GM23248 (cell line): ENCODE data around the gene NPTN. TPM values are rescaled to one million over a fixed set of nuclear protein-coding genes. Genes with fewer than 3 reads are reported as not detected.
A peak's percentile ranks its signal among the peaks of the same experiment; 100 is the strongest.

ENCODE experiments used
- DNase-seq: peaks from one replicate; pipeline ENCODE4 v3.0.0-alpha.2; 2015
- H2AFZ ChIP-seq: fragments of 200-600 bp; sonication (generic); 2 replicates; pipeline ENCODE4 v1.6.1; 2016; ENCODE audit warnings: antibody characterized with exemption
- H3F3A ChIP-seq: fragments of 200-600 bp; sonication (generic); 2 replicates; pipeline ENCODE4 v1.6.1; 2016; ENCODE audit warnings: mild to moderate bottlenecking, antibody characterized with exemption, mixed run types; ENCODE audit not compliant: insufficient read depth
- H3K27ac ChIP-seq: fragments of 200-600 bp; sonication (generic); 2 replicates; pipeline ENCODE4 v1.5.1; 2016; ENCODE audit warnings: mild to moderate bottlenecking
- H3K27me3 ChIP-seq: fragments of 200-600 bp; sonication (generic); replicated peaks from 2 replicates; pipeline ENCODE4 v1.6.1; 2016; ENCODE audit warnings: mild to moderate bottlenecking; ENCODE audit not compliant: insufficient read depth
- H3K36me3 ChIP-seq: fragments of 200-600 bp; sonication (generic); 2 replicates; pipeline ENCODE4 v1.6.1; 2016; ENCODE audit warnings: low read depth, mild to moderate bottlenecking
- H3K4me1 ChIP-seq: fragments of 200-600 bp; sonication (generic); 2 replicates; pipeline ENCODE4 v1.6.1; 2016; ENCODE audit warnings: mild to moderate bottlenecking; ENCODE audit not compliant: insufficient read depth
- H3K4me2 ChIP-seq: fragments of 200-600 bp; sonication (generic); one replicate; pipeline ENCODE4 v1.6.1; 2016; ENCODE audit warnings: mild to moderate bottlenecking; ENCODE audit not compliant: unreplicated experiment
- H3K4me3 ChIP-seq: fragments of 200-600 bp; sonication (generic); 2 replicates; pipeline ENCODE4 v1.5.1; 2016; ENCODE audit warnings: mild to moderate bottlenecking
- H3K79me2 ChIP-seq: fragments of 200-600 bp; sonication (generic); 2 replicates; pipeline ENCODE4 v1.6.1; 2016; ENCODE audit warnings: mild to moderate bottlenecking; ENCODE audit not compliant: insufficient read depth
- H3K9ac ChIP-seq: fragments of 200-600 bp; sonication (generic); 2 replicates; pipeline ENCODE4 v1.6.1; 2016; ENCODE audit warnings: mild to moderate bottlenecking
- H3K9me2 ChIP-seq: fragments of 200-600 bp; sonication (generic); 2 replicates; pipeline ENCODE4 v1.6.1; 2016; ENCODE audit warnings: mixed run types, mild to moderate bottlenecking, moderate library complexity; ENCODE audit not compliant: insufficient read depth
- H3K9me3 ChIP-seq: fragments of 200-600 bp; sonication (generic); one replicate; pipeline ENCODE4 v1.6.1; 2017; ENCODE audit warnings: low read depth
- H4K20me1 ChIP-seq: fragments of 200-600 bp; sonication (generic); 2 replicates; pipeline ENCODE4 v1.6.0; 2016; ENCODE audit not compliant: insufficient read depth
- EZH2 ChIP-seq: fragments of 200-600 bp; sonication (generic); IDR thresholded peaks from 2 replicates; pipeline ENCODE4 v1.6.1; 2018; ENCODE audit warnings: antibody characterized with exemption, mild to moderate bottlenecking; ENCODE audit not compliant: insufficient read depth, poor library complexity, severe bottlenecking
- EZH2phosphoT487 ChIP-seq: fragments of 200-600 bp; sonication (generic); IDR thresholded peaks from 2 replicates; pipeline ENCODE4 v1.6.1; 2018; ENCODE audit warnings: antibody characterized with exemption, moderate library complexity, mild to moderate bottlenecking, low read depth; ENCODE audit not compliant: insufficient read depth
- WGBS, 2 experiments: methylation state at CpG; one replicate each; pipeline ENCODE4 v1.1.6; 2015 to 2017; ENCODE audit warnings: low lambda C conversion rate in 2 of 2, low coverage in 1 of 2; ENCODE audit errors: missing lambda C conversion rate in 2 of 2; 5-methylcytosine and 5-hydroxymethylcytosine counted together
- in situ Hi-C: fragments of 300-500 bp; cut with MboI; formaldehyde crosslinking; loops from 2 replicates; pipeline ENCODE4 v1.15.0; 2020
- polyA plus RNA-seq: library from polyadenylated mRNA; unstranded; fragments of >200 nt; fragmentation: Nextera tagmentation; extraction: Ambion mirVana; gene quantifications from 2 replicates; pipeline ENCODE4 v1.2.1, GENCODE V29; 2016
- total RNA-seq: library from RNA; depleted of rRNA; stranded (reverse); fragments of >200 nt; shearing (Covaris generic); gene quantifications from 2 replicates; pipeline ENCODE4 v1.2.3, GENCODE V29; 2014

NPTN gene
- total and polyA plus RNA-seq, 2 experiments from 2014 or later, result 128 to 183 TPM

DNA sequence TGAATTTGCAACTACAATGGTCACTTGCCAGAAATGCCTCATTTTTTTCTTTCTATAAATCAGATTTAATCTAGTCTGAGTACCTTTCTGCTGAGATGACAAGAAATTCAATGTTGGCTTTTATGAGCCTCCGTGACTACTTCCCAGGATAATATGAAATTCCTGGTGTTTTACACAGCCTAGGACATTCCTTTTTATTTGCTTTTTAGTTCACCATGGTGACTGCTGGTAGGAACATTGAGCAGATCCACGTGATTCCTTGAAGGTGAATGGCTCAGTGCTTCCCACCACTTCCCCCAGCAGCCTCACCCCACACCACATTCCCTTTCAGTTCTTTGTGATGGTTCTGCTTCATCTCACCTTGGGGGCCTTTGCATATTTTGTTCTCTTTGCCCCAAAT is 4.3 kb upstream of the NPTN start:
- TF ChIP-seq EZH2 (no peak), EZH2phosphoT487 (no peak)
- H3K4me1 ChIP-seq, result peaks cover 17% of the 10 kb centered on the region
- no peak overlapping the region for H3K27ac ChIP-seq
- no peak overlapping the region for H3K4me3 ChIP-seq
- H3K79me2 ChIP-seq, result peaks cover 3% of the 10 kb centered on the region
- H4K20me1 ChIP-seq, result no peaks in the 10 kb centered on the region
- H3K9me2 ChIP-seq, result no peaks in the 10 kb centered on the region
- WGBS, 2 experiments, result 72 to 76% methylated on average over 2 of the region's 2 CpGs
- no peak overlapping the region for H3K4me2 ChIP-seq
- no peak overlapping the region for H3K9ac ChIP-seq
- H2AFZ ChIP-seq, result no peak overlapping the region
- no peaks in the 10 kb centered on the region for H3K9me3 ChIP-seq
- DNase-seq, result peak; percentile 37
- H3F3A ChIP-seq, result peaks cover 21% of the 10 kb centered on the region
- in situ Hi-C loops, result no loop called here
- no peaks in the 10 kb centered on the region for H3K36me3 ChIP-seq
- H3K27me3 ChIP-seq, result 0 out of 2 replicates have a peak, but pooled peaks cover 6% of the 10 kb centered on the region

DNA sequence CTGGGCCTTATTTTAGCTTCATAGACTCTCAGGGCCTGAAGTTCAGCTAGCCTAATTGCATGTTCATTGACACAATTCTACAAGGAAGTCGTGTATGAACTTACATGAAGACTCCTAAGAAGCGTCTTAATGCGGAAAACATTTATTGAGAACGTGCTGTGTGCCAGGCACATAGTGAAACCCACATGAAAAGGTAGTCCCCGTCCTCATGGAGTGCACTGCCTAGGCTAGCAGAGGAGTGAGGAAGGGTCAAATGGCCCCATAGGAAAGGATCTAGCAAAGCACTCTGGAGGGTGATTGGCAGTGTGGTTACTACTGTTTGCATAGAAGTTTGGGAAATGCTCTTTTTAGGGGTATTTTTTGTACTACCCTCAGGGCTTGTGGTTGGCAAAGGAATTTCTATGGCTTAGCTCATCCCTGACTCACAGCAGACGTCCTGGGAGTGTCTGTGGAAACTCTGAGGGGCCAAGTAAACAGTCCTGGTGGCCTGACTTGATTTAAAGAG is 854 bp upstream of the NPTN start:
- Histone ChIP-seq H3K9me2 (no peaks in the 10 kb centered on the region), H3K4me3 (peak overlapping the region; percentile 72), H3K9ac (peak overlapping the region; percentile 93), H2AFZ (peak overlapping the region; percentile 61), H3K36me3 (no peaks in the 10 kb centered on the region), H3K27ac (peak overlapping the region; percentile 99), H3K27me3 (no peaks in the 10 kb centered on the region), H4K20me1 (peaks cover 19% of the 10 kb centered on the region; the same call in 1 of the 2 replicates), H3K4me2 (peak overlapping the region; percentile 98), H3F3A (peaks cover 46% of the 10 kb centered on the region), H3K4me1 (peaks cover 43% of the 10 kb centered on the region), H3K9me3 (no peaks in the 10 kb centered on the region), H3K79me2 (peaks cover 38% of the 10 kb centered on the region)
- peak; percentile 97 for DNase-seq
- 0 to 1% methylated on average over 6 of the region's 6 CpGs for WGBS, 2 experiments
- TF ChIP-seq EZH2phosphoT487, result no peak
- TF ChIP-seq EZH2, result no peak
- in situ Hi-C loops, result no loop called here

DNA sequence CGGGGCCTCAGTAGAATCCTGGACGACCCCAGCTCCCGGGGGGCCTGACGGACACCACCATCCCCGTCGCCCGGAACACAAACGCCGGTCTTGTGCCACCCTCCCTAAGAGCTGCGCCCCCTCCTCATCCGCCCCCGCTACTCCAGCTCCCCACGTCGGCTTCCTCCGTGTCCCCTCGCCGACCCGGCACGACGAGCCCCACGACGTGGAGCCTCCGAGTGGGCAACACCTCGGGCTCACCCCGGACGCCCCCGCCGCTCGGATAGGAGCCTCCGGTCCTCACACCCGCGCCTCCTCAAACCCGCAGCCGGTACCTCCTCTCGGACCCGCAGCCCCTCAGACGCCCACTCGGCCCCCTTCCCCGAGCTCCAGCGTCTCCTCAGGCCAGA is 525 bp downstream of the NPTN start:
- H3K27me3 ChIP-seq, result no peaks in the 10 kb centered on the region
- no peaks in the 10 kb centered on the region for H3K9me3 ChIP-seq
- no peaks in the 10 kb centered on the region for H3K36me3 ChIP-seq
- peaks cover 57% of the 10 kb centered on the region for H3K4me1 ChIP-seq
- H3K4me3 ChIP-seq, result peak overlapping the region; percentile 82
- H2AFZ ChIP-seq, result peak overlapping the region; percentile 50; the same call in 1 of the 2 replicates
- no peak for DNase-seq
- no peaks in the 10 kb centered on the region for H3K9me2 ChIP-seq
- H3K4me2 ChIP-seq, result peak overlapping the region; percentile 90
- peaks cover 48% of the 10 kb centered on the region for H3F3A ChIP-seq
- in situ Hi-C loops, result no loop called here
- no peak for TF ChIP-seq EZH2
- no peak for TF ChIP-seq EZH2phosphoT487
- peaks cover 23% of the 10 kb centered on the region; the same call in 1 of the 2 replicates for H4K20me1 ChIP-seq
- peak overlapping the region; percentile 92 for H3K9ac ChIP-seq
- WGBS, 2 experiments, result 0 to 1% methylated on average over 6 to 39 of the region's 40 CpGs
- H3K79me2 ChIP-seq, result peaks cover 52% of the 10 kb centered on the region
- H3K27ac ChIP-seq, result peak overlapping the region; percentile 66

DNA sequence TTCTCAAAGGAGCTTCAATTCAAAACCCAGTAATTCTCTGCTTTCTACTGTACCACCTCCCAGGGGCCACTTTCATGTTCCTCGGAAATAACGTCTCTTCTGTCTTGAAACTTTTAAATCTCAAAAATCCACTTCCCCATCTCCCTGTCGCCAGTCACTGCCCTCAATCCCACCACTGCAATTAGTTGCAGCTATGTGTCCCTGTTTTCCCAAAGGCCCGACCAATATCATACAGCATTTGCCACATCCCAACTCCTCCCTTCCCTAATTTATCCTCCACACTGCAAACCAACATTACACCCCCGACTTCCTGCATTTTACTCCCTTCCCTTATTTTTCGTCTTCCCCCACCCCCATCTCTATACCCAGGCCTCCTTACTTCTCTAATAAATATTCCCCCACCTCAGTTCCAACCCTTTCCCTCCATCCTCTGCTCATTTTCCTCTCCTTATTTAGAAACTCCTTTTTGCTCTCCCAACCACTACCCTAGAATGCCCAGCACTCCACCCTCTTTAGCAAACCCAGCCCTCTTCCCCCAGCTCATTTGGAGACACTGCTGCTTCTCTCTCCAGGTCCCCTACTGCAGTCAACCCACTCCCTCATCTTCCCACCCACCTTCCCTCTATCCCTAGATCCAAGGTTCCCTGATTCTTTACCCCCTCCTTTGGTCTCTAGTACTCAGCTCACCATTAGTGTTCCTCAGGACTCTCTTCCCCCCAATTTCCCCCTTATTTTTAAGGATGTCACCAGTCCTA is 1.1 kb downstream of the NPTN start:
- Histone ChIP-seq H3K9me3 (no peaks in the 10 kb centered on the region), H3K4me3 (peak overlapping the region; percentile 82), H3K79me2 (peaks cover 58% of the 10 kb centered on the region), H3K36me3 (no peaks in the 10 kb centered on the region), H2AFZ (peak overlapping the region; percentile 50), H3K9me2 (no peaks in the 10 kb centered on the region), H3K9ac (peak overlapping the region; percentile 92), H3K27me3 (no peaks in the 10 kb centered on the region), H3K4me2 (peak overlapping the region; percentile 90), H3K27ac (peak overlapping the region; percentile 66), H4K20me1 (peaks cover 27% of the 10 kb centered on the region; the same call in 1 of the 2 replicates), H3F3A (peaks cover 44% of the 10 kb centered on the region), H3K4me1 (peaks cover 62% of the 10 kb centered on the region)
- peak; percentile 69 for DNase-seq
- 0 to 3% methylated on average over 6 of the region's 6 CpGs for WGBS, 2 experiments
- TF ChIP-seq EZH2phosphoT487, result no peak
- no peak for TF ChIP-seq EZH2
- in situ Hi-C loops, result no loop called here
